WTC11 (cell line): Measurements from ENCODE around the gene KIAA2012.

ENCODE experiments used
- CREB1 ChIP-seq: sonication (generic); formaldehyde crosslinking; IDR thresholded peaks from 2 replicates; pipeline ENCODE4 v1.8.0; 2023; ENCODE audit warnings: mild to moderate bottlenecking, missing genetic modification reagents
- CTCF ChIP-seq: fragments of 200-600 bp; IDR thresholded peaks from 2 replicates; pipeline ENCODE4 v1.8.0; 2022; ENCODE audit warnings: antibody characterized with exemption
- E2F4 ChIP-seq: sonication (generic); formaldehyde crosslinking; IDR thresholded peaks from 2 replicates; pipeline ENCODE4 v1.8.1; 2022; ENCODE audit warnings: low read depth, mild to moderate bottlenecking, moderate library complexity, missing genetic modification reagents, borderline replicate concordance
- ETV6 ChIP-seq: sonication (generic); formaldehyde crosslinking; IDR thresholded peaks from 2 replicates; pipeline ENCODE4 v1.8.1; 2022; ENCODE audit warnings: mild to moderate bottlenecking, missing genetic modification reagents
- GABPB1 ChIP-seq: sonication (generic); formaldehyde crosslinking; IDR thresholded peaks from 2 replicates; pipeline ENCODE4 v1.8.1; 2023; ENCODE audit warnings: mild to moderate bottlenecking, missing genetic modification reagents
- NFYB ChIP-seq: sonication (generic); formaldehyde crosslinking; conservative IDR thresholded peaks from 2 replicates; pipeline ENCODE4 v1.8.0; 2022; ENCODE audit warnings: low read depth, missing genetic modification reagents
- SMAD3 ChIP-seq: sonication (generic); formaldehyde crosslinking; IDR thresholded peaks from 2 replicates; pipeline ENCODE4 v1.8.0; 2022; ENCODE audit warnings: missing genetic modification reagents, mild to moderate bottlenecking, borderline replicate concordance
- SP1 ChIP-seq: sonication (generic); formaldehyde crosslinking; conservative IDR thresholded peaks from 2 replicates; pipeline ENCODE4 v1.8.1; 2022; ENCODE audit warnings: missing genetic modification reagents
- ZNF425 ChIP-seq: fragments of 250-450 bp; sonication (Bioruptor Pico); conservative IDR thresholded peaks from 2 replicates; pipeline ENCODE4 v1.9.0; 2021; ENCODE audit warnings: mild to moderate bottlenecking
- ZNF512 ChIP-seq: sonication (generic); formaldehyde crosslinking; IDR thresholded peaks from 2 replicates; pipeline ENCODE4 v1.8.1; 2022; ENCODE audit warnings: missing genetic modification reagents, borderline replicate concordance

GRCh38 chr2:202071107-202071506 lies 1.9 kb upstream of the KIAA2012 start:
- TF ChIP-seq CTCF (no peak), E2F4 (CRISPR knock-in tag) (no peak), NFYB (CRISPR knock-in tag) (no peak), ZNF425 (no peak), ZNF512 (CRISPR knock-in tag) (no peak), CREB1 (CRISPR knock-in tag) (no peak), SP1 (no peak), SMAD3 (no peak), ETV6 (CRISPR knock-in tag) (no peak), GABPB1 (CRISPR knock-in tag) (no peak)
